Measurements from ENCODE around the gene PLA2G1B.

PLA2G1B gene

DNA sequence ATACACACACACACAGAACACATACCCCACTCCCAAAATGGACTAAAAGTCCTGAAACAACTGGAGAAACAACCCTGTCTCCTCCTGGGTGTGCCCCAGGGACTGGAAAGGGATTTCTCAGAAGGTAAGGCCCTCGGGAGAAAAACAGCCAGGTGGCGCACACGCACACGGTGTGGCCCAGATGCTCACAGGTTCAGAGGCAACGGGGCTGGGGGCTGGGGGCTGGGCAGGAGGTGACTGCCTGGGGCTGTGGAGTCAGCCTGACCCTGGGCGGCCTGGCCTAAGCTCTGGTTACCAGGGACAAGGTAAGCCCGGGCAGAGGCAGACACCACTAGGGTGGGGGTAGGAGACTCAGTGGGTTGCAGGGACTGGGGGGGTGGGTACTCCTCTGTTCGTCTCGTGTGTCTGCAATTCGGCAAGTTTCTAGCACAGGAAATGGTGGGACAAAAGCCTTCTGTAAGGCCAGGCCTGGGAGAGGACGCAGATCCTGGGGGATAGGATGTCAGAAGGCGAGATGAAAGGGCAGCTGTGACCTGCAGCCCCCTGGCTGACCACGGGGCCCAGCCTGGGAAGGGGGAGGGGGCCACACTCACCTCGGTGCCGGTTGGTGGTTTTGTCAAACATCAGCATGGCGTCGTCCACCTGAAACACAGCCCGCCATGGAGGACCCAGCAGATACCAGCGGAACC is 31.0 kb upstream of the PLA2G1B start:
- H3K4me3 ChIP-seq (ENCODE audit: low read depth, low read length), result no peak overlapping the region
- TF ChIP-seq, protein P1, sequence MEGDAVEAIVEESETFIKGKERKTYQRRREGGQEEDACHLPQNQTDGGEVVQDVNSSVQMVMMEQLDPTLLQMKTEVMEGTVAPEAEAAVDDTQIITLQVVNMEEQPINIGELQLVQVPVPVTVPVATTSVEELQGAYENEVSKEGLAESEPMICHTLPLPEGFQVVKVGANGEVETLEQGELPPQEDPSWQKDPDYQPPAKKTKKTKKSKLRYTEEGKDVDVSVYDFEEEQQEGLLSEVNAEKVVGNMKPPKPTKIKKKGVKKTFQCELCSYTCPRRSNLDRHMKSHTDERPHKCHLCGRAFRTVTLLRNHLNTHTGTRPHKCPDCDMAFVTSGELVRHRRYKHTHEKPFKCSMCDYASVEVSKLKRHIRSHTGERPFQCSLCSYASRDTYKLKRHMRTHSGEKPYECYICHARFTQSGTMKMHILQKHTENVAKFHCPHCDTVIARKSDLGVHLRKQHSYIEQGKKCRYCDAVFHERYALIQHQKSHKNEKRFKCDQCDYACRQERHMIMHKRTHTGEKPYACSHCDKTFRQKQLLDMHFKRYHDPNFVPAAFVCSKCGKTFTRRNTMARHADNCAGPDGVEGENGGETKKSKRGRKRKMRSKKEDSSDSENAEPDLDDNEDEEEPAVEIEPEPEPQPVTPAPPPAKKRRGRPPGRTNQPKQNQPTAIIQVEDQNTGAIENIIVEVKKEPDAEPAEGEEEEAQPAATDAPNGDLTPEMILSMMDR (IDR thresholded peaks at IDR 0.05; ENCODE audit: control insufficient read depth, extremely low read depth, insufficient read depth), result no peak
- DNase-seq (ENCODE audit: low read depth), result no peak

DNA sequence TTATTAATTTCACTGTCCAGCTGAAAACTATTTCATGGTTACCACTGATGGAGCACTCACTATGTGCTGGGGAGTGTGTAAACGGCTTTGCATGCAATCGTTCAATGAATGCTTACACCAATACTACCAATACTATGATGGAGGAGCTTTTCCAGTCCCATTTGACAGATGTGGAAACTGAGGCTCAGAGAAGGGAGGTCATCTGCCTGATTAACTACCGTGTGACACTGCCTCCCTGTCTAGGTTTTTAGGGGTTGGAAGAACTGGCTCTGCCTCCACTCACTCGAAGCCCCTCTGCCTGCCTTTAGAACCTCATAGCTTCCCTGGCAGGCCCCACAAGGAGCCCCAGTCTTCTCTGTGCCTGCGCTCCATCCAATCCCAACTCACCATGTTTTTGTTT is 29.5 kb upstream of the PLA2G1B start:
- no peak overlapping the region for H3K4me3 ChIP-seq (ENCODE audit: low read depth, low read length)
- no peak for DNase-seq (ENCODE audit: low read depth)
- TF ChIP-seq, protein P1 (IDR thresholded peaks at IDR 0.05; ENCODE audit: control insufficient read depth, extremely low read depth, insufficient read depth), result no peak

DNA sequence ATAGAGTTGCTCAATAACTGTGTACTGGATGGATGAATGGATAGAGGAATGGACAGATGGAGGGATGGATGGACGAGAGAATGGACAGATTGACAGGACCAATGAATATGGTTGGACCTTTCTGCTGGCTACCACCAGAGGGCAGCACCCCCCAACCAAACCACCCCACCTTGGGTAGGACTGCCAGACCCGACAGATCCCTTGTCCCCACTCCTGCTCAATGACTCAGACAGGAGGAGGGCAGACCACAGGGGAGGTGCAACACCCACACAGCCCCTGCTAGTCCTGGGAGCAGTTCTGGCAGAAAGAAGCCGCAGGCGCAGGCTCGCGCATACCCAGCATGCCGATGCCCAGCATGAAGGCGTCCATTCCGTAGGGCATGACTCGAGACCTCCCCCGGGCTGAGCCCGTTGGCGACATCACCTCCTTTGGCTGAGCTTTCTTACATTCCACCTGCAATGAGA is 29.0 kb upstream of the PLA2G1B start:
- no peak overlapping the region for H3K4me3 ChIP-seq (ENCODE audit: low read depth, low read length)
- peak; percentile 22 for DNase-seq (ENCODE audit: low read depth)

DNA sequence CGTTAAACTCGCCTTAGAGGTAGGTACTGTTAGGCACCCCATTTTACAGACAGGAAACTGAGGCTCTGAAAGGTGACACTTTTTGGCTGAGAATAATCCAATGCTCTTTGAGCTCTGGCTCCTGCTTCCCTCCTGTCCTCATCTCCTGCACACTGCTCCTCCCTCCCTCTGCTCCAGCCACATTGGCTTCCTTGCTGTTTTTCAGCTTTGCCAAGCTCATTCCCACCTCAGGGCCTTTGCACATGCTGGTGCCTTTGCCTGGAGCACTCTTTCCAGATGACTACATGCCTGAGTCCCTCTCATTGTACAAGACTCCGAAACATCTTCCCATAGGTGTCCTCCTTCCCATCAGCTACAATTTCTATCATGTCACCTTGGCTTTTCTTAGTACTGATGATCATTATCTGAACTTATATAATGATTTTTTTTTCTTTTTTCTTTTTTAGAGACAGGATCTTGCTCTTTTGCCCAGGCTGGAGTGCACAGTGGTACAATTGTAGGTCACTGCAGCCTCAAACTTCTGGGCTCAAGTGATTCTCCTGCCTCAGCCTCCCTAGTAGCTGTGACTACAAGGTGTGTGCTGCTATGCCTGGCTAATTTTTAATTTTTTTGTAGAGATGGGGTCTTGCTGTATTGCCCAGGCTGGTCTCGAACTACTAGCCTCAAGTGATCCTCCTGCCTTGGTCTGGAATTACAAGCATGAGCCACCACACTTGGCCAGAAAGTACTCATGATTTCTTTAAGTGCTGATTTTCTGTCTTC is 26.2 kb upstream of the PLA2G1B start:
- DNase-seq (ENCODE audit: low read depth), result no peak
- TF ChIP-seq, protein P1 (IDR thresholded peaks at IDR 0.05; ENCODE audit: control insufficient read depth, extremely low read depth, insufficient read depth), result no peak
- H3K4me3 ChIP-seq (ENCODE audit: low read depth, low read length), result no peak overlapping the region

More for the DNA sequence above, 29.0 kb upstream of the PLA2G1B start:
- TF ChIP-seq, protein P1 (IDR thresholded peaks at IDR 0.05; ENCODE audit: control insufficient read depth, extremely low read depth, insufficient read depth), result peak; percentile 90

DNA sequence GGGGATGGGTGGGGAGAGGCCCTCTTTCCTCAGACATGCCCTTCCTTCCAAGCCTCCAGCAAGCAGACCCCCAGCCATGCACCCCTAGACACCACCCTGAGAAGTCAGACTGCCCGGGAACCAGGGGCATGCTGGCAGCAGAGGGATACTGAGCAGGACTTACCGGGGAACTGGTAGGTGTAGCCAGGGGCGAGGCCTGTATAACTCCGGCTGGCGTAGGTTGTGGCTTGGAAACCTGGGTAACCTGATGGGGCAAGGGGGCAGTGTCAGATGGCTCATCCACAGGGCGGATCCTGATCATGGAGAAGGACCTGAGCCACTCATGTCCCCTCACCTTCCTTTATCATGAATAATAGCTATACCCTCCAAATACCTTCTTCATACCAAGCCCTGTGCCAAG is 25.6 kb upstream of the PLA2G1B start:
- no peak overlapping the region for H3K4me3 ChIP-seq (ENCODE audit: low read depth, low read length)
- TF ChIP-seq, protein P1 (IDR thresholded peaks at IDR 0.05; ENCODE audit: control insufficient read depth, extremely low read depth, insufficient read depth), result no peak
- no peak for DNase-seq (ENCODE audit: low read depth)

DNA sequence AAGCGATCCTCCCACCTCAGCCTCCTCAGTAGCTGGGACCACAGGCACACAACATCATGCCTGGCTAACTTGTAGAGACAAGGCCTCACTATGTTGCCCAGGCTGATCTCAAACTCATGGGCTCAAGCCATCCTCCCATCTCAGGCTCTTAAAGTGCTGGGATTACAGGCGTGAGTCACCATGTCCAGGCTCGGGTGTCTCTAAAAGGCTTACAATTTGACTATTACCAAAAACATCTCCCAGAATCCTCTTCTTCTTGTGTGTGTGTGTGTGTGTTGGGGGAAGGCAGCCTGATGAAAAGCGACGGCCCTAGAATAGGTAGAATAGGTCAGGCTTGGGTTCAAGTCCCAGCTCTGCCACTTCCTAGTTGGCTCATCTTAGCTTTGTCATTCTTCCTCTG is 24.5 kb upstream of the PLA2G1B start:
- no peak overlapping the region for H3K4me3 ChIP-seq (ENCODE audit: low read depth, low read length)
- TF ChIP-seq, protein P1 (IDR thresholded peaks at IDR 0.05; ENCODE audit: control insufficient read depth, extremely low read depth, insufficient read depth), result no peak
- DNase-seq (ENCODE audit: low read depth), result no peak
